HepG2 (cell line): ENCODE results near the gene NMU. TPM values are rescaled to one million over a fixed set of nuclear protein-coding genes. Genes with fewer than 3 reads are reported as not detected.

ENCODE experiments used
- ATAC-seq: fragments of 200-7000 bp; cut with Tn5 transposase; 3 replicates; pipeline ENCODE4 v1.9.1; 2020; ENCODE audit warnings: mild to moderate bottlenecking, moderate library complexity
- BruUV-seq: library from RNA; stranded (reverse); fragments of 400-500 nt; replicated peaks from 2 replicates; lab custom pipeline; 2021; lab: Mats Ljungman, UMichigan
- CTCF ChIA-PET: fragments of 300-600 bp; formaldehyde crosslinking; extraction: SDS; loops from one replicate; lab custom pipeline; 2021; ENCODE audit warnings: low total read pairs, inconsistent platforms, low intra/inter-chr PET ratio; lab: Yijun Ruan, JAX
- POLR2A ChIA-PET: fragments of 350-600 bp; sonication (Branson Sonifier 250); formaldehyde crosslinking; loops from one replicate; lab custom pipeline; 2020; ENCODE audit warnings: antibody characterized with exemption, inconsistent platforms; lab: Yijun Ruan, JAX
- DNase-seq: peaks from one replicate; pipeline ENCODE4 v3.0.0-alpha.2; 2015; ENCODE audit warnings: low spot score
- FAIRE-seq: peaks from 3 replicates; lab custom pipeline; 2011; peaks lifted over from hg19 to GRCh38; lab: Jason Lieb, UNC
- H2AFZ ChIP-seq: one replicate; pipeline ENCODE4 v1.6.1; 2011; ENCODE audit warnings: low read length, inconsistent platforms
- H3K27ac ChIP-seq: fragments of 300-600 bp; 3 replicates; pipeline ENCODE4 v1.8.0; 2011; ENCODE audit warnings: mixed run types, mild to moderate bottlenecking, mixed read lengths, low read length, inconsistent platforms; ENCODE audit not compliant: insufficient read depth; ENCODE audit errors: extremely low read length
- H3K27me3 ChIP-seq, 2 experiments: fragments of 200-600 bp in 1 of 2; 2 replicates in 1 of 2; 3 replicates in 1 of 2; pipeline versions ENCODE4 v1.6.0 to v1.8.0; 2011; ENCODE audit warnings: low read length in 2 of 2, mild to moderate bottlenecking in 2 of 2, moderate library complexity in 2 of 2, inconsistent platforms in 1 of 2; ENCODE audit not compliant: insufficient read depth in 2 of 2, control insufficient read depth in 1 of 2
- H3K36me3 ChIP-seq, 2 experiments: fragments of 200-600 bp in 1 of 2; replicated peaks in 1 of 2; 2 replicates in 1 of 2; 3 replicates in 1 of 2; pipeline versions ENCODE4 v1.5.1 to v1.8.0; 2011; ENCODE audit warnings: low read length in 2 of 2, inconsistent platforms in 1 of 2; ENCODE audit not compliant: insufficient read depth in 2 of 2, control insufficient read depth in 1 of 2
- H3K4me1 ChIP-seq: 2 replicates; pipeline ENCODE4 v1.5.1; 2012; ENCODE audit warnings: low read length, inconsistent platforms; ENCODE audit not compliant: insufficient read depth
- H3K4me2 ChIP-seq: 2 replicates; pipeline ENCODE4 v1.6.0; 2011; ENCODE audit warnings: low read depth, low read length, inconsistent platforms
- H3K4me3 ChIP-seq, 3 experiments: fragments of 200-600 bp in 1 of 3; sonication (generic), shearing (Covaris generic) in 1 of 3; replicated peaks in 1 of 3; 2 replicates each; pipeline ENCODE4 v1.5.1; 2011 to 2016; ENCODE audit warnings: low read length in 3 of 3, inconsistent platforms in 2 of 3, low read depth in 2 of 3, mild to moderate bottlenecking in 2 of 3, control low read depth in 1 of 3, mixed read lengths in 1 of 3; ENCODE audit not compliant: insufficient read depth in 1 of 3
- H3K79me2 ChIP-seq: one replicate; pipeline ENCODE4 v1.6.1; 2011; ENCODE audit warnings: low read length, inconsistent platforms; ENCODE audit not compliant: insufficient read depth
- H3K9ac ChIP-seq: 2 replicates; pipeline ENCODE4 v1.6.0; 2011; ENCODE audit warnings: mild to moderate bottlenecking, low read depth, low read length, inconsistent platforms; ENCODE audit not compliant: insufficient read depth
- H3K9me3 ChIP-seq: 2 replicates; pipeline ENCODE4 v1.5.1; 2012; ENCODE audit warnings: mild to moderate bottlenecking, low read length
- H4K20me1 ChIP-seq: 2 replicates; pipeline ENCODE4 v1.6.0; 2011; ENCODE audit warnings: inconsistent platforms, mild to moderate bottlenecking, low read length, moderate library complexity; ENCODE audit not compliant: insufficient read depth
- ARID3A ChIP-seq: IDR thresholded peaks from 2 replicates; pipeline ENCODE4 v1.6.1; 2012; ENCODE audit warnings: low read depth, low read length, improper control_type of control experiment
- EP300 ChIP-seq, 3 experiments: sonication (generic) in 1 of 3; formaldehyde crosslinking in 1 of 3; IDR thresholded peaks; 2 replicates each; pipeline versions ENCODE4 v1.5.1 to v1.6.1; 2011 to 2020; ENCODE audit warnings: low read depth in 2 of 3, low read length in 2 of 3, borderline replicate concordance in 1 of 3, improper control_type of control experiment in 1 of 3, mild to moderate bottlenecking in 1 of 3, missing genetic modification reagents in 1 of 3, moderate library complexity in 1 of 3
- HES4 ChIP-seq: sonication (generic); formaldehyde crosslinking; IDR thresholded peaks from 2 replicates; pipeline ENCODE4 v1.9.0; 2021; ENCODE audit warnings: mild to moderate bottlenecking, missing genetic modification reagents, borderline replicate concordance
- HMG20A ChIP-seq: IDR thresholded peaks from 2 replicates; pipeline ENCODE4 v1.6.1; 2016; ENCODE audit warnings: borderline replicate concordance
- HNRNPUL1 ChIP-seq: fragments of 200-400 bp; formaldehyde crosslinking; IDR thresholded peaks from 2 replicates; pipeline ENCODE4 v1.6.1; 2017; ENCODE audit warnings: low read depth, mild to moderate bottlenecking, low read length, moderate library complexity
- HOXA3 ChIP-seq: sonication (generic); formaldehyde crosslinking; IDR thresholded peaks from 2 replicates; pipeline ENCODE4 v1.5.0; 2020; ENCODE audit warnings: missing genetic modification reagents
- KDM6A ChIP-seq: IDR thresholded peaks from 2 replicates; pipeline ENCODE4 v1.6.1; 2016; ENCODE audit warnings: low read depth
- NFRKB ChIP-seq: fragments of 450-650 bp; IDR thresholded peaks from 2 replicates; pipeline ENCODE4 v1.6.1; 2017
- NR3C1 ChIP-seq: sonication (generic); formaldehyde crosslinking; IDR thresholded peaks from 2 replicates; pipeline ENCODE4 v1.4.0; 2020; ENCODE audit warnings: missing genetic modification reagents
- RBAK ChIP-seq: sonication (generic); formaldehyde crosslinking; IDR thresholded peaks from 2 replicates; pipeline ENCODE4 v1.5.1; 2020; ENCODE audit warnings: mild to moderate bottlenecking, missing genetic modification reagents
- REXO4 ChIP-seq: sonication (generic); formaldehyde crosslinking; IDR thresholded peaks from 2 replicates; pipeline ENCODE4 v1.8.0; 2022; ENCODE audit warnings: missing genetic modification reagents, mild to moderate bottlenecking, borderline replicate concordance
- TAF1 ChIP-seq: sonication (generic); formaldehyde crosslinking; IDR thresholded peaks from 2 replicates; pipeline ENCODE4 v1.4.0; 2020; ENCODE audit warnings: missing genetic modification reagents
- ZNF337 ChIP-seq: sonication (generic); formaldehyde crosslinking; IDR thresholded peaks from 2 replicates; pipeline ENCODE4 v1.5.1; 2020; ENCODE audit warnings: missing genetic modification reagents, low read depth, mild to moderate bottlenecking, borderline replicate concordance
- ZNF615 ChIP-seq: sonication (generic); formaldehyde crosslinking; IDR thresholded peaks from 2 replicates; pipeline ENCODE4 v1.5.0; 2020; ENCODE audit warnings: mild to moderate bottlenecking, missing genetic modification reagents, borderline replicate concordance
- ZNF850 ChIP-seq: sonication (generic); formaldehyde crosslinking; conservative IDR thresholded peaks from 2 replicates; pipeline ENCODE4 v1.9.0; 2021; ENCODE audit warnings: mild to moderate bottlenecking, missing genetic modification reagents
- WGBS: methylation state at CpG from one replicate; pipeline ENCODE4 v1.1.6; 2017; ENCODE audit warnings: low lambda C conversion rate; 5-methylcytosine and 5-hydroxymethylcytosine counted together
- in situ Hi-C: cut with HindIII; loops from 2 replicates; pipeline ENCODE4 v1.10.0; 2017; ENCODE audit warnings: low pct_unique_long_range_greater_than_20kb; ENCODE audit not compliant: extremely low pct_ligation_motif_present
- intact Hi-C: fragments of 100-400 bp; cut with micrococcal nuclease; formaldehyde crosslinking; loops from one replicate; pipeline ENCODE4 v1.10.0; 2022; ENCODE audit not compliant: unreplicated experiment
- polyA plus RNA-seq, 8 experiments: library from polyadenylated mRNA; depleted of rRNA in 3 of 8; stranded (reverse) in 7 of 8; unstranded in 1 of 8; fragments of >200 nt; fragmentation: Illumina TruSeq in 4 of 8; extraction: Trizol in 4 of 8; gene quantifications; 2 replicates each; pipeline versions ENCODE4 v1.2.1 to v1.2.3, GENCODE V29; 2011 to 2016; ENCODE audit warnings: low read depth in 4 of 8, missing spikeins in 1 of 8, mixed read lengths in 1 of 8; ENCODE audit not compliant: insufficient read depth in 1 of 8
- total RNA-seq, 5 experiments: library from RNA; depleted of rRNA; stranded (reverse); fragments of >200 nt; fragmentation: Illumina TruSeq; extraction: Trizol; gene quantifications; 2 replicates each; pipeline ENCODE4 v1.2.3, GENCODE V29; 2016; ENCODE audit warnings: low read depth in 1 of 5
- TF ChIP-seq, protein P1 (sequence below), 2 experiments: fragments of 450-650 bp in 1 of 2; sonication (generic) in 1 of 2; formaldehyde crosslinking; IDR thresholded peaks; 2 replicates each; pipeline versions ENCODE4 v1.5.0 to v1.8.0; 2020 to 2022; ENCODE audit warnings: mild to moderate bottlenecking in 1 of 2, missing genetic modification reagents in 1 of 2
- TF ChIP-seq, protein P2 (sequence below): sonication (generic); formaldehyde crosslinking; IDR thresholded peaks from 2 replicates; pipeline ENCODE4 v1.4.0; 2020; ENCODE audit warnings: missing genetic modification reagents

The NMU gene
- total and polyA plus RNA-seq, 2 of the 13 experiments (the other 11 are each of a cell fraction or from before 2014, with no cell fraction given): not detected

- H3K27me3 ChIP-seq: no peaks in the 10 kb centered on the region
- no TSS peak for BruUV-seq
- no peaks in the 10 kb centered on the region for H3K9me3 ChIP-seq
- no peak overlapping the region for H3K4me2 ChIP-seq
- H3K4me3 ChIP-seq: no peak overlapping the region
- H3K27ac ChIP-seq: no peak overlapping the region
- no peak overlapping the region for H3K9ac ChIP-seq
- H3K79me2 ChIP-seq: no peaks in the 10 kb centered on the region
- DNase-seq (no peak), FAIRE-seq (no peak), ATAC-seq (no peak)
- POLR2A ChIA-PET: no interaction called here
- H3K36me3 ChIP-seq: no peaks in the 10 kb centered on the region
- no peaks in the 10 kb centered on the region for H3K4me1 ChIP-seq
- TF ChIP-seq ARID3A (no peak), TAF1 (no peak), ZNF615 (CRISPR knock-in tag) (no peak), HMG20A (CRISPR knock-in tag) (no peak), HOXA3 (CRISPR knock-in tag) (no peak), NR3C1 (CRISPR knock-in tag) (no peak), ZNF337 (CRISPR knock-in tag) (no peak), EP300 (IDR thresholded peaks at IDR 0.05; ENCODE audit: low read depth in 2 of 2, low read length in 2 of 2) (no peak), EP300 (CRISPR knock-in tag; IDR thresholded peaks at IDR 0.05; ENCODE audit: borderline replicate concordance) (no peak), REXO4 (CRISPR knock-in tag) (no peak), HNRNPUL1 (no peak), RBAK (no peak), ZNF850 (CRISPR knock-in tag) (no peak), NFRKB (no peak), HES4 (no peak), KDM6A (CRISPR knock-in tag) (no peak)
- TF ChIP-seq, protein P1, sequence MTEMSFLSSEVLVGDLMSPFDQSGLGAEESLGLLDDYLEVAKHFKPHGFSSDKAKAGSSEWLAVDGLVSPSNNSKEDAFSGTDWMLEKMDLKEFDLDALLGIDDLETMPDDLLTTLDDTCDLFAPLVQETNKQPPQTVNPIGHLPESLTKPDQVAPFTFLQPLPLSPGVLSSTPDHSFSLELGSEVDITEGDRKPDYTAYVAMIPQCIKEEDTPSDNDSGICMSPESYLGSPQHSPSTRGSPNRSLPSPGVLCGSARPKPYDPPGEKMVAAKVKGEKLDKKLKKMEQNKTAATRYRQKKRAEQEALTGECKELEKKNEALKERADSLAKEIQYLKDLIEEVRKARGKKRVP (CRISPR knock-in tag; IDR thresholded peaks at IDR 0.05): no peak
- TF ChIP-seq, protein P2, sequence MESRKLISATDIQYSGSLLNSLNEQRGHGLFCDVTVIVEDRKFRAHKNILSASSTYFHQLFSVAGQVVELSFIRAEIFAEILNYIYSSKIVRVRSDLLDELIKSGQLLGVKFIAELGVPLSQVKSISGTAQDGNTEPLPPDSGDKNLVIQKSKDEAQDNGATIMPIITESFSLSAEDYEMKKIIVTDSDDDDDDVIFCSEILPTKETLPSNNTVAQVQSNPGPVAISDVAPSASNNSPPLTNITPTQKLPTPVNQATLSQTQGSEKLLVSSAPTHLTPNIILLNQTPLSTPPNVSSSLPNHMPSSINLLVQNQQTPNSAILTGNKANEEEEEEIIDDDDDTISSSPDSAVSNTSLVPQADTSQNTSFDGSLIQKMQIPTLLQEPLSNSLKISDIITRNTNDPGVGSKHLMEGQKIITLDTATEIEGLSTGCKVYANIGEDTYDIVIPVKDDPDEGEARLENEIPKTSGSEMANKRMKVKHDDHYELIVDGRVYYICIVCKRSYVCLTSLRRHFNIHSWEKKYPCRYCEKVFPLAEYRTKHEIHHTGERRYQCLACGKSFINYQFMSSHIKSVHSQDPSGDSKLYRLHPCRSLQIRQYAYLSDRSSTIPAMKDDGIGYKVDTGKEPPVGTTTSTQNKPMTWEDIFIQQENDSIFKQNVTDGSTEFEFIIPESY (CRISPR knock-in tag): no peak
- in situ Hi-C loops (no loop called here), intact Hi-C loops (no loop called here)
- no peak overlapping the region for H2AFZ ChIP-seq
- 0% methylated on average over 1 of the region's 1 CpG for WGBS
- CTCF ChIA-PET: no interaction called here
- no peaks in the 10 kb centered on the region for H4K20me1 ChIP-seq
Observed at GRCh38 chr4:55617587-55618197, 18.4 kb downstream of the NMU start.
